HG02588 (cell line): ENCODE results near the gene DCC.

ENCODE experiments used
- ATAC-seq: cut with Tn5 transposase; IDR thresholded peaks from one replicate; pipeline ENCODE4 v1.9.1; 2021; ENCODE audit warnings: mild to moderate bottlenecking, moderate library complexity; ENCODE audit not compliant: unreplicated experiment

Gene DCC

DNA sequence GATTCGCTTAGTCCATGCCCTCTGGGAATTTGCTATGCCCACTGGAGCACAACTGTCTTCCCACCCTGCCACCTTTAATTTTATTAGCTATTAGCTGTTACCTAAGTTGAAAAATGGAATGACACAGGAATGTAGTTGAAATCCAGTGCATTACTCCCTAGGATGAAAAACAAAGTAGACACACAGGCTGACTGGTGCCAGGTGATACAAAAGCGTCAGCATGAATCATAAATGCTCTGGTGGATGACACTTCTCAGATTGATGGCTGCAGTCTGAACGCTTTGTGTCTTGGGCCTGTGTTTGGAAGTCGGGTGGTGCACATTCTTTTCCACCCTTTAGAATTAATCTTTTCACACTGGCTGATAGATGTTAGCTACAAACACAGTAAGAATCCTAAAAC lies 802.0 kb downstream of the DCC start:
- ATAC-seq = no peak

GRCh38 chr18:53147472-53147871 lies 807.5 kb downstream of the DCC start:
- ATAC-seq = no peak

GRCh38 chr18:53148123-53148522 lies 808.1 kb downstream of the DCC start:
- ATAC-seq = no peak

- no peak for ATAC-seq
These were observed 812.5 kb downstream of the DCC start for GRCh38 chr18:53152476-53152875.

GRCh38 chr18:53153281-53153680 lies 813.3 kb downstream of the DCC start:
- no peak for ATAC-seq

GRCh38 chr18:53153800-53154199 lies 813.8 kb downstream of the DCC start:
- ATAC-seq = no peak

- ATAC-seq = no peak
These were observed 825.8 kb downstream of the DCC start for GRCh38 chr18:53165770-53166169.

DNA sequence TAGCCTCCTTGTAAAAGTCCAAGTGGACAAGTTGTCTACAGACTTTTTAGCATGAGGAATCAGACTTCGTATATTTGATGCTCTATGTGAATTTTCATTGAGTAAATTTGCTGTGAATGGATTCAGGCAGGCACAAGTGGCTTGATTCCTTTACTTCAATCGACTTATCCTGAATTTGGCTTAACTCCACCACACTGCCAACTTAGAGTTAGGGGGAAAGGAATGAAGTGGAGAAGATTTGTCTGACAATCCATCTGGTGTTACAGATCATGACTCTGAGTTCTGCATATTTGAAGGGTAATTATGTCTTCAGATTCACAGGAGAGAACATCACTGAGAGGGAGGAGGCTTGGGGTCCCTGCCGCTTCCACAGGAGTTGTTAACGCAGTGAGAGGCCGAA lies 829.3 kb downstream of the DCC start:
- ATAC-seq = no peak

DNA sequence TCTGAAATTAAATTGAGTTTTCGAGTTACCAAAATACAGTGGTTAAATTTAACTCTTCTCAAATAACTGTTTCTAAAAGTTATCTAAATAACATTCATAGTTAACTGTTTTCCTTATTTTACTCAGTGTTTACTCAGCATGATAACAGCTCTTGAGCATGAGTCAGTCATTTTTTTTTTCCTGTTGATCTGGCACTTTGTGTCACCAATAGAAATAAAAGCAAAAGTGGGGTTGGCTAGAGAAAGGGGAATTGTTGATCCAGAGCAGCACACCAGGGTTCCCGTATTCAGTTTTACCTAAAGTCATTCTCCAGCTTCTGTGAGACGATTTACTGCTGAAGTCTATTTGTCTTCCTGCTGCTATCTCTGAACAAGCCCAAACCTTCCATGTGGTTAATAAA lies 851.6 kb downstream of the DCC start:
- ATAC-seq = no peak

DNA sequence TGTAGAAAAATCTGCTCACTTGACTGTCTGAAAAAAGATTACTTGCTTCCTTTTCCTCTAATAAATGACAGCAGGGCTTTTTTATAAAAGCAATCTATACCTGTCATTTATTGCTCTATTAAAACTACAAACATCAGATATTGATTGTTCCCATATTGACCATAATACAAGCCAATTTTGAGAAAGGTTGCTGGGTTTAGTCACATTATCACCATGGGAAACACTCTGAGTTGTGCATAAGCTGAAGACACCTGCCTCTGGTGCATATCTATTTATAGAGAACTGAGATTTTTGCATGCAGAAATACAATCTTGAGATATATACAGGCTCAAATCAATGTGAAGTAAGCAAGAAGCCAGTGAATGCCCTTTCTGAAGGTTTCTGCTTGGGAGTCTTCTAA lies 853.9 kb downstream of the DCC start:
- ATAC-seq = no peak

GRCh38 chr18:53219853-53220252 lies 879.9 kb downstream of the DCC start:
- no peak for ATAC-seq

- ATAC-seq = no peak
These were observed 884.3 kb downstream of the DCC start for GRCh38 chr18:53224128-53224778.

GRCh38 chr18:53225567-53226325 lies 885.7 kb downstream of the DCC start:
- no peak for ATAC-seq

DNA sequence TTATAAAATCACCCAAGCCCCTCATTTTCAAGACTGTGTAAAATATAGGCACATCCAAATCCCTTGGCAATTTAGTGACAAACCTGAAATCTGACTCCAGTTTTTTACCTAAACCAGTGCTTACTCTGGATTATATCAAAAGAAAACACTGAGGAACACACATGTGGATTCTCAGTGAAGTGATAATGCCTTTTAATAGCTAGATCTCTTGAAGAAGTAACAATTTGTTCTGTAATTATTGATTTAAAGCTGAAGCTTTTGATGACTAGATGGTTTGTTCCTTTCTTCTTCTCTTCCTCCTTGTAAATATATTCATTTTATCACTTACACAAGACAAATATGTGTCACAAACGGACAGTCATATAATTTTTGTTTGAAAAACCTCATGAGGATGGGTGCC lies 894.6 kb downstream of the DCC start:
- no peak for ATAC-seq

DNA sequence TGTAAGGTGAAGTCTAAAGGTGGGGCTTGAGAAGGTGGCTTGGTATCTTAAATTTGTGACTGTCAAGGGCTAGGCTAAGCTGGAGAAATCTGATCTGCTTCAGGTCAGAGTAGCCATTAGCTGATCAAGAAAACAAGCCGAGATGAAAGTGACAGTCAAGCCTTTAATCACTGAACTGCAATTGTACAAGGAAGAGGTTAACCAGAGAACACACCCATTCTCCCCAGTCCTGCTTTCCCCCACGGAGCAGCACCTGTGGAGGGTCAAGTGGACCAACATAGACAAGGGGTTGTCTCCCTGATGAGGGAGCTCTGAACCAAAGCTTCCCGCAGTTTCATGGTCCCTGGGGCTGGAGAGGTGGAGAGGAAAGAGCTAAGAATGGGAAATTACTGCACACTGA lies 901.2 kb downstream of the DCC start:
- ATAC-seq = no peak

DNA sequence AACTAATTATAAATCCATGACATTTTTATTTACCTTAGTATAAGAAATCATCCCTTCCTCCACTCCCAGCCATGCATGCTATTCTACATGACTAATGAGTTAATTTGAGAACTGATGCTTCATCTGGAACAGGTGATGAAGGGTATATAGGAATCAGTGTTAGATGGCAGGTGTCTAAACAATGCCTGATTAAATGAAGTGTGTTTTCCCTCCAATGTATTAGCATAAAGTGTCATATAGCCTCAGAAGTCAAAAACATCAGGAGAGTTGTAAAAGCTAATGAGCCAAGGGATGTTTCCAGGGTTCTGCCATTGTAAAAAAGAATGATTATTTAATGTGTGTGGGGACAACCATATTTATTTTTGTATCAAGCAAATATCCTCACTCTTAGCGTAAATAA lies 913.8 kb downstream of the DCC start:
- ATAC-seq = no peak

DNA sequence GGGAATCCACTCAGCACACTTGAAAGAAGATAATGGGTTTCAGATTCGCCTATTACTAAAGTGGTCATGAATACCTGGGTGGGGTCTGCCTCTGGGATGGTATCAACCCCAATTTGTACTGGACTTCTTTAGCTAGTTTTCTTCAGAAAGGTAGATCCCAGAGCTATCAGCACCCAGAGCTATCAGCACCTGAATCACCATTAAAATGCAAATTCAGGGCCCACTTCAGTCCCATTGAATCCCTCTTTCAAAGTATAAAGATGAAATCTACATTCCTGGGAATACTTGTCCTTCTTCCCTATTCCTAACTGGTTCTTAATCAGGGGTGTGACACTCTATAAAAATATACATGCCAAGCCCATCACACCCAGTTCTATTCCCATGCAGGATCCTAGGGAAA lies 914.3 kb downstream of the DCC start:
- ATAC-seq = no peak

- no peak for ATAC-seq
These were observed 921.2 kb downstream of the DCC start for GRCh38 chr18:53261241-53261640.

DNA sequence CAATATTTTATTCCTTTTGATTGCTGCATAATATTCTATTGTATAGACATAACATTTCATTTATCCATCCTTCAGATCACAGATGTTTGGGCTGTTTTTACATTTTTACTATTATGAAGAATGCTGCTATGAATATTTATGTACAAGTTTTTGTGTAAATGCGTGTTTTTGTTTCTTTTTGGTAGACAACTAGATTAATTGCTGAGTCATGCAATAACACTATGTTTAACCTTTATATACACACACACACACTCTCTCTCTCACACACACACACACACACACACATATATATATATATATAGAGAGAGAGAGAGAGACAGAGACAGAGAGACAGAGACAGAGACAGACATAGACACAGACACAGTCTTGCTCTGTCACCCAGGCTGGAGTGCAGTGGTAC lies 926.9 kb downstream of the DCC start:
- no peak for ATAC-seq

DNA sequence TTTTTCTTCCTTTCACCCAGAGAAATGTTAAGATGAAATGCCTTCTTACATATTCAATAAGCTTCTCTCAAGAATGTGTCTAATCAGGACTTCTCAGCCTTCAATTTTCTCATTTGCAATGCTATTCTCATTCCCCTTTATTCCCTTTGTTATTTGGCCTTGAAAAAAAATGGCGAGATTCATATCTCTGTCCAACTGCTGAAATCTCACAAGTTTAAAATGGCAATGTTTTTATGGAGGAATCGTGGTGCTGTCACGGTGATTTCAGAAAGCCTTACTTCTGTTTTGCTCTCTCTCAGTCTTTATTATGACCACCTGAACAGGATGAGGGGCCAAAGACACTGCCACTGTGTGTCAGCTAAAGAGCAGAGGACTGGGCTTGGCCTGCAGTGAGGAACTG lies 928.5 kb downstream of the DCC start:
- no peak for ATAC-seq

GRCh38 chr18:53281406-53281805 lies 941.4 kb downstream of the DCC start:
- ATAC-seq = no peak

GRCh38 chr18:53283708-53284107 lies 943.7 kb downstream of the DCC start:
- no peak for ATAC-seq

- no peak for ATAC-seq
These were observed 965.5 kb downstream of the DCC start for GRCh38 chr18:53305461-53305860.
